CD14-positive monocyte (primary cell): ENCODE measurements around the gene BEX1. TPM values are rescaled to one million over a fixed set of nuclear protein-coding genes. Genes with fewer than 3 reads are reported as not detected.
"Not testable (repeated sequence)": the region's sequence is repeated elsewhere in the genome, so short reads cannot be mapped to it uniquely, and the experiment has no call there.

Source experiments
- DNase-seq, 3 donors: peaks; one replicate each; pipeline ENCODE4 v3.0.0-alpha.2; 2011 to 2022
- H2AFZ ChIP-seq: 2 replicates; pipeline ENCODE4 v1.6.0; 2012; ENCODE audit warnings: mild to moderate bottlenecking, low read depth, low read length, inconsistent platforms; ENCODE audit not compliant: insufficient read depth, poor library complexity, severe bottlenecking
- H3K27ac ChIP-seq, 2 donors: 1 replicate in 1 of 2; 2 replicates in 1 of 2; pipeline ENCODE4 v1.5.1; 2012 to 2013; ENCODE audit warnings: low read length in 2 of 2, control low read depth in 1 of 2, inconsistent platforms in 1 of 2, low read depth in 1 of 2, mild to moderate bottlenecking in 1 of 2
- H3K27me3 ChIP-seq, 2 donors: one replicate each; pipeline versions ENCODE4 v1.6.0 to v1.6.1; 2011 to 2013; ENCODE audit warnings: low read length in 2 of 2; ENCODE audit not compliant: control insufficient read depth in 2 of 2, insufficient read depth in 2 of 2
- H3K36me3 ChIP-seq, 2 donors: replicated peaks in 1 of 2; 1 replicate in 1 of 2; 2 replicates in 1 of 2; pipeline versions ENCODE4 v1.5.1 to v1.6.1; 2012 to 2013; ENCODE audit warnings: low read length in 2 of 2, control low read depth in 1 of 2, inconsistent platforms in 1 of 2, mild to moderate bottlenecking in 1 of 2; ENCODE audit not compliant: insufficient read depth in 2 of 2, control insufficient read depth in 1 of 2
- H3K4me1 ChIP-seq, 2 donors: 1 replicate in 1 of 2; 2 replicates in 1 of 2; pipeline versions ENCODE4 v1.5.1 to v1.6.1; 2012 to 2013; ENCODE audit warnings: low read length in 2 of 2, control low read depth in 1 of 2, inconsistent platforms in 1 of 2, mild to moderate bottlenecking in 1 of 2, moderate library complexity in 1 of 2; ENCODE audit not compliant: insufficient read depth in 2 of 2, control insufficient read depth in 1 of 2
- H3K4me2 ChIP-seq: replicated peaks from 2 replicates; pipeline ENCODE3; 2012; ENCODE audit warnings: low read length, moderate library complexity, mild to moderate bottlenecking; ENCODE audit not compliant: poor library complexity, severe bottlenecking; ENCODE audit errors: extremely low read depth
- H3K4me3 ChIP-seq, 3 experiments: fragments of 200-600 bp in 1 of 3; sonication (generic) in 1 of 3; replicated peaks in 1 of 3; 1 replicate in 2 of 3; 2 replicates in 1 of 3; pipeline ENCODE4 v1.5.1; 2011 to 2013; ENCODE audit warnings: low read length in 3 of 3, mild to moderate bottlenecking in 3 of 3, control low read depth in 2 of 3, low read depth in 2 of 3, inconsistent platforms in 1 of 3, moderate library complexity in 1 of 3
- H3K79me2 ChIP-seq: 2 replicates; pipeline ENCODE4 v1.6.0; 2012; ENCODE audit warnings: mild to moderate bottlenecking, control low read depth, inconsistent platforms, low read length, moderate library complexity; ENCODE audit not compliant: insufficient read depth
- H3K9ac ChIP-seq: 2 replicates; pipeline ENCODE4 v1.6.0; 2017; ENCODE audit warnings: low read length, mild to moderate bottlenecking; ENCODE audit not compliant: insufficient read depth, poor library complexity, severe bottlenecking
- H3K9me3 ChIP-seq, 2 donors: replicated peaks in 1 of 2; 1 replicate in 1 of 2; 2 replicates in 1 of 2; pipeline versions ENCODE4 v1.5.1 to v1.6.1; 2012 to 2013; ENCODE audit warnings: low read length in 2 of 2, control low read depth in 1 of 2; ENCODE audit not compliant: control insufficient read depth in 1 of 2, insufficient read depth in 1 of 2
- H4K20me1 ChIP-seq: 2 replicates; pipeline ENCODE4 v1.6.0; 2012; ENCODE audit warnings: mild to moderate bottlenecking, low read length, control low read depth, moderate library complexity; ENCODE audit not compliant: insufficient read depth
- H3K27ac Mint-ChIP-seq, 7 donors: one replicate each; pipeline ENCODE4 v1.8.0; 2020; ENCODE audit warnings: mild to moderate bottlenecking in 7 of 7, mixed read lengths in 7 of 7, moderate library complexity in 6 of 7, inconsistent platforms in 2 of 7
- H3K27me3 Mint-ChIP-seq, 3 donors: one replicate each; pipeline ENCODE4 v1.8.0; 2021 to 2022; ENCODE audit warnings: low read depth in 3 of 3, mild to moderate bottlenecking in 3 of 3, mixed read lengths in 3 of 3, moderate library complexity in 3 of 3, inconsistent platforms in 1 of 3
- H3K36me3 Mint-ChIP-seq, 2 donors: one replicate each; pipeline ENCODE4 v1.8.0; 2020; ENCODE audit warnings: mixed read lengths in 2 of 2, inconsistent platforms in 1 of 2, mild to moderate bottlenecking in 1 of 2
- H3K4me1 Mint-ChIP-seq: one replicate; pipeline ENCODE4 v1.8.0; 2020; ENCODE audit warnings: mild to moderate bottlenecking, mixed read lengths
- H3K4me3 Mint-ChIP-seq, 2 donors: one replicate each; pipeline ENCODE4 v1.8.0; 2020; ENCODE audit warnings: mild to moderate bottlenecking in 2 of 2, mixed read lengths in 2 of 2, moderate library complexity in 1 of 2
- H3K9me3 Mint-ChIP-seq, 7 donors: one replicate each; pipeline ENCODE4 v1.8.0; 2020 to 2022; ENCODE audit warnings: mixed read lengths in 7 of 7, mild to moderate bottlenecking in 6 of 7, moderate library complexity in 6 of 7, inconsistent platforms in 2 of 7
- WGBS: methylation state at CpG from one replicate; pipeline ENCODE4 v1.1.5; 2013; ENCODE audit warnings: missing lambda C conversion rate; ENCODE audit not compliant: insufficient coverage; 5-methylcytosine and 5-hydroxymethylcytosine counted together
- intact Hi-C, 2 donors: fragments of 100-400 bp; cut with micrococcal nuclease; formaldehyde crosslinking; loops; one replicate each; pipeline versions ENCODE4 v1.15.0 to v1.15.1; 2023
- polyA minus RNA-seq: library from RNA; depleted of rRNA, polyadenylated mRNA; stranded (reverse); fragments of >200 nt; gene quantifications from 2 replicates; pipeline ENCODE4 v1.2.3, GENCODE V29; 2012
- polyA plus RNA-seq, 3 donors: library from polyadenylated mRNA; depleted of rRNA in 1 of 3; unstranded in 2 of 3; stranded (reverse) in 1 of 3; fragments of 300-500 nt in 2 of 3; fragments of >200 nt in 1 of 3; fragmentation: Illumina TruSeq in 2 of 3; gene quantifications; 1 replicate in 2 of 3; 2 replicates in 1 of 3; pipeline ENCODE4 v1.2.3, GENCODE V29; 2012 to 2021
- total RNA-seq, 12 experiments: library from RNA in 1 of 12; stranded (reverse) in 1 of 12; fragments of 120-200 nt in 1 of 12; gene quantifications; one replicate each; pipeline ENCODE4 v1.2.4 and lab custom pipeline; 2013 to 2026; ENCODE audit warnings: mixed read lengths in 6 of 12, inconsistent platforms in 1 of 12
- TF ChIP-seq, protein P1 (sequence below): fragments of 200-600 bp; IDR thresholded peaks from one replicate; pipeline ENCODE4 v1.8.0; 2022; ENCODE audit warnings: antibody characterized with exemption, mild to moderate bottlenecking

BEX1 gene
- total RNA-seq (2013): 0.92 TPM
- polyA plus RNA-seq (under 1 TPM in 1 of 3 donors, not detected in 2; 0.62 TPM), polyA minus RNA-seq (0.56 TPM in 1 of 2 replicates, not detected in the other), total RNA-seq (lab: John Stamatoyannopoulos, UW) (0.30 to 22.1 (median 1.4) reads per million in 11 experiments)

DNA sequence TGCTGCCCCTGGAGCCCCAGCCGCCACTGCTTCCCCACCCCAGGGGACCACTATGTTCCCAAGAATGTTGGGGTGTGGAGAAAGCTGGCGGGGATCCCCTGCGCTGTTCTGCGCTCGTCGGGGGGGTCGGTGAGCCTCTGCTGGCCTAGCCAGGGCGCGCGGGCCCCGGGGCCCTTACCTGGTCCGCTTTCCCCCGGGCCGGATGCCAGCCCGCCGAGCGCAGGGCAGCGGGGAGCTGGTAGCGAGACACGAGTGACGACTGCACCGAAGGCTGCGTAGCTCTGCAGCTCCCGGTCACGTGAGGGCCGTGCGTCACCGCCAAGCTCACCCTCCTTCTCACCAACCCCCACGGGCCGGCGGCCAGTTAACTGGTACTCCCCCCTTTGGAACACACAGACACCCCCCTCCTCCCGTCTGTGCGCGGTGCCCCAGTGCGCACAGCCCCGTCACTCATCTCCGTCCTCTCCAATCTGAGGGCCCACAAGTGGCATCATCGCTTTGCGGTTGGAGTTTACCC, at the start of gene BEX1:
Gene BEX1, minus strand, starts transcription at position 254 of the 517 bp plus-strand sequence. CDS start 897 bp downstream, outside the sequence.
- Histone ChIP-seq H3K27me3 (peaks cover 0 to 2% of the 10 kb centered on the region in 2 donors), H3K9me3 (no peaks in the 10 kb centered on the region), H3K79me2 (no peaks in the 10 kb centered on the region), H3K4me1 (no peaks in the 10 kb centered on the region), H2AFZ (no peak within 1 kb of the TSS), H3K27ac (no peak within 1 kb of the TSS), H3K9ac (no peak within 1 kb of the TSS), H3K4me3 (peak within 1 kb of the TSS in 1 of 3 experiments; percentile 20), H4K20me1 (no peaks in the 10 kb centered on the region), H3K4me2 (peak within 1 kb of the TSS; percentile 36), H3K36me3 (no peaks in the 10 kb centered on the region)
- Mint-ChIP-seq H3K36me3 (no peaks in the 10 kb centered on the region), H3K4me1 (peaks cover 5% of the 10 kb centered on the region), H3K4me3 (peak within 1 kb of the TSS; percentile 68 to 84), H3K9me3 (peaks cover 0 to 6% (median 2%) of the 10 kb centered on the region in 7 donors), H3K27me3 (peaks cover 0 to 14% (median 7%) of the 10 kb centered on the region in 3 donors), H3K27ac (no peak within 1 kb of the TSS)
- 0% methylated on average over 9 of the region's 39 CpGs for WGBS
- TF ChIP-seq, protein P1, sequence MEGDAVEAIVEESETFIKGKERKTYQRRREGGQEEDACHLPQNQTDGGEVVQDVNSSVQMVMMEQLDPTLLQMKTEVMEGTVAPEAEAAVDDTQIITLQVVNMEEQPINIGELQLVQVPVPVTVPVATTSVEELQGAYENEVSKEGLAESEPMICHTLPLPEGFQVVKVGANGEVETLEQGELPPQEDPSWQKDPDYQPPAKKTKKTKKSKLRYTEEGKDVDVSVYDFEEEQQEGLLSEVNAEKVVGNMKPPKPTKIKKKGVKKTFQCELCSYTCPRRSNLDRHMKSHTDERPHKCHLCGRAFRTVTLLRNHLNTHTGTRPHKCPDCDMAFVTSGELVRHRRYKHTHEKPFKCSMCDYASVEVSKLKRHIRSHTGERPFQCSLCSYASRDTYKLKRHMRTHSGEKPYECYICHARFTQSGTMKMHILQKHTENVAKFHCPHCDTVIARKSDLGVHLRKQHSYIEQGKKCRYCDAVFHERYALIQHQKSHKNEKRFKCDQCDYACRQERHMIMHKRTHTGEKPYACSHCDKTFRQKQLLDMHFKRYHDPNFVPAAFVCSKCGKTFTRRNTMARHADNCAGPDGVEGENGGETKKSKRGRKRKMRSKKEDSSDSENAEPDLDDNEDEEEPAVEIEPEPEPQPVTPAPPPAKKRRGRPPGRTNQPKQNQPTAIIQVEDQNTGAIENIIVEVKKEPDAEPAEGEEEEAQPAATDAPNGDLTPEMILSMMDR: no peak
- intact Hi-C loops: no loop called here
- peak in 2 of 3 donors; percentile 1 to 48 for DNase-seq

DNA sequence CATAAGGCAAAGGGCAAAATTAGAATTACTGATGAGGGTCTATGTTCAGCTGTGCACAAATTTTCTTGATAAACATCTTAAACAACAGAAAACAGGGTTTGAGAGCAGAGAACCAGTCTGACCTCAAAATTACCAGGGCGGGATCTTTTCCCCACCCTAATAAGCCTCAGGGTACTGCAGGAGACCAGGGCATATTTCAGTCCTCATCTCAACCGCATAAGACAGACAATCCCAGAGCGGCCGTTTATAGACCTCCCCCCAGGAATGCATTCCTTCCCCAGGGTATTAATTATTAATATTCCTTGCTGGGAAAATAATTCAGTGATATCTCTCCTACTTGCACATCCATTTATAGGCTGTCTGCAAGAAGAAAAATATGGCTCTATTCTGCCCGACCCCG, 45.5 kb upstream of the BEX1 start:
- H3K27me3 Mint-ChIP-seq, H3K27ac ChIP-seq, H3K4me1 Mint-ChIP-seq, intact Hi-C loops, H3K9ac ChIP-seq, DNase-seq, H3K4me3 ChIP-seq, H3K27ac Mint-ChIP-seq, H4K20me1 ChIP-seq, H2AFZ ChIP-seq, H3K79me2 ChIP-seq, H3K36me3 Mint-ChIP-seq, H3K4me2 ChIP-seq, H3K4me1 ChIP-seq, H3K4me3 Mint-ChIP-seq, H3K36me3 ChIP-seq, H3K27me3 ChIP-seq: not testable (repeated sequence)
- peaks cover 11 to 55% (median 41%) of the 10 kb centered on the region in 7 donors for H3K9me3 Mint-ChIP-seq
- no CpG with 5 or more reads among the region's 6 CpGs for WGBS
- H3K9me3 ChIP-seq: peaks cover 8 to 14% of the 10 kb centered on the region in 2 donors
